NCI-H1092 (cell line): Measurements from ENCODE around the gene UPK1B.

ENCODE experiments used
- DNase-seq: peaks from one replicate; lab custom pipeline; 2025; lab: John Stamatoyannopoulos, UW

UPK1B gene

GRCh38 chr3:119176778-119177177, 3.4 kb downstream of the UPK1B start:
- no peak for DNase-seq

GRCh38 chr3:119177321-119177720, 3.9 kb downstream of the UPK1B start:
- DNase-seq = no peak

- DNase-seq = no peak
Observed at GRCh38 chr3:119181765-119182164, 8.4 kb downstream of the UPK1B start.

- DNase-seq = no peak
Observed at GRCh38 chr3:119184111-119184510, 10.7 kb downstream of the UPK1B start.

GRCh38 chr3:119184796-119185570, 11.6 kb downstream of the UPK1B start:
- DNase-seq = no peak

- DNase-seq = no peak
Observed at GRCh38 chr3:119187266-119187665, 13.9 kb downstream of the UPK1B start.

- no peak for DNase-seq
Observed at GRCh38 chr3:119191800-119192199, 18.4 kb downstream of the UPK1B start.

- DNase-seq = no peak
Observed at GRCh38 chr3:119194237-119195150, 21.1 kb downstream of the UPK1B start.

- no peak for DNase-seq
Observed at GRCh38 chr3:119195151-119195476, 21.7 kb downstream of the UPK1B start.

- no peak for DNase-seq
Observed at GRCh38 chr3:119195911-119196310, 22.5 kb downstream of the UPK1B start.

GRCh38 chr3:119205209-119205608, 31.8 kb downstream of the UPK1B start:
- no peak for DNase-seq

- no peak for DNase-seq
Observed at GRCh38 chr3:119205685-119206084, 32.3 kb downstream of the UPK1B start.

- no peak for DNase-seq
Observed at GRCh38 chr3:119206611-119207511, 33.5 kb downstream of the UPK1B start.

- DNase-seq = no peak
Observed at GRCh38 chr3:119207512-119207875, 34.1 kb downstream of the UPK1B start.

- DNase-seq = no peak
Observed at GRCh38 chr3:119211193-119211592, 37.8 kb downstream of the UPK1B start.

GRCh38 chr3:119211803-119212202, 38.4 kb downstream of the UPK1B start:
- DNase-seq = no peak

GRCh38 chr3:119219069-119219468, 45.7 kb downstream of the UPK1B start:
- DNase-seq = no peak

- no peak for DNase-seq
Observed at GRCh38 chr3:119220198-119220597, 46.8 kb downstream of the UPK1B start.

- DNase-seq = no peak
Observed at GRCh38 chr3:119220970-119221667, 47.7 kb downstream of the UPK1B start.

- no peak for DNase-seq
Observed at GRCh38 chr3:119221779-119222320, 48.5 kb downstream of the UPK1B start.

- DNase-seq = no peak
Observed at GRCh38 chr3:119222391-119222790, 49.0 kb downstream of the UPK1B start.
